ENCODE measurements around the gene SLC38A7. TPM values are rescaled to one million over a fixed set of nuclear protein-coding genes. Genes with fewer than 3 reads are reported as not detected.

SLC38A7 gene
- total and polyA plus RNA-seq, 2 of the 13 experiments (the other 11 are each of a cell fraction or from before 2014, with no cell fraction given): 13.2 to 14.1 TPM

GRCh38 chr16:58628845-58629732 is 55.5 kb downstream of the SLC38A7 start (continued):
- peak; percentile 18 for TF ChIP-seq ZNF407 (CRISPR knock-in tag; IDR thresholded peaks at IDR 0.05; ENCODE audit: not compliant biosample characterization)
- no peak for TF ChIP-seq ZNF496 (CRISPR knock-in tag; IDR thresholded peaks at IDR 0.05; ENCODE audit: insufficient replicate concordance)
- no peak for TF ChIP-seq KLF11 (CRISPR knock-in tag; IDR thresholded peaks at IDR 0.05)
- no peak for TF ChIP-seq ZNF737 (CRISPR knock-in tag; IDR thresholded peaks at IDR 0.05; ENCODE audit: borderline replicate concordance)
- TF ChIP-seq KLF6 (CRISPR knock-in tag; IDR thresholded peaks at IDR 0.05): 0 out of 2 replicates have a peak, but pooled peaks have one; percentile 4
- TF ChIP-seq SNAI1 (CRISPR knock-in tag; IDR thresholded peaks at IDR 0.05; ENCODE audit: borderline replicate concordance): peak; percentile 30; the same call in 1 of the 2 replicates
- TF ChIP-seq DRAP1 (CRISPR knock-in tag; IDR thresholded peaks at IDR 0.05): no peak
- peak; percentile 12; the same call in 1 of the 2 replicates for TF ChIP-seq CBX5 (CRISPR knock-in tag; IDR thresholded peaks at IDR 0.05; ENCODE audit: borderline replicate concordance)
- TF ChIP-seq RBM39 (IDR thresholded peaks at IDR 0.05; ENCODE audit: low read depth, low read length, poor library complexity, severe bottlenecking): peak; percentile 98
- TF ChIP-seq ZFYVE20 (CRISPR knock-in tag; IDR thresholded peaks at IDR 0.05; ENCODE audit: borderline replicate concordance, low read depth): no peak
- no peak for TF ChIP-seq NFIB (CRISPR knock-in tag; IDR thresholded peaks at IDR 0.05; ENCODE audit: borderline replicate concordance)
- TF ChIP-seq ZNF260 (CRISPR knock-in tag; IDR thresholded peaks at IDR 0.05; ENCODE audit: borderline replicate concordance, low read depth): no peak
- TF ChIP-seq ZFP41 (CRISPR knock-in tag; IDR thresholded peaks at IDR 0.05; ENCODE audit: borderline replicate concordance): no peak
- 0 out of 2 replicates have a peak, but pooled peaks have one; percentile 82 for TF ChIP-seq DMTF1 (CRISPR knock-in tag; IDR thresholded peaks at IDR 0.05)
- TF ChIP-seq MIER2 (CRISPR knock-in tag; IDR thresholded peaks at IDR 0.05): no peak; the same call in 1 of the 2 replicates

All from HepG2 (cell line).